K562 (cell line): ENCODE data around the gene TCF21. TPM values are rescaled to one million over a fixed set of nuclear protein-coding genes. Genes with fewer than 3 reads are reported as not detected.

Experiments
- ATAC-seq: fragments of 200-7000 bp; cut with Tn5 transposase; 3 replicates; pipeline ENCODE4 v1.9.1; 2020; ENCODE audit warnings: moderate library complexity
- BruUV-seq: library from RNA; stranded (reverse); fragments of 400-500 nt; replicated peaks from 2 replicates; lab custom pipeline; 2021; lab: Mats Ljungman, UMichigan
- CTCF ChIA-PET: fragments of 300-600 bp; formaldehyde crosslinking; extraction: SDS; loops from one replicate; lab custom pipeline; 2021; ENCODE audit warnings: low intra/inter-chr PET ratio; lab: Yijun Ruan, JAX
- POLR2A ChIA-PET: fragments of 300-600, 350-650 bp; sonication (Branson Sonifier 250); formaldehyde crosslinking; extraction: SDS; loops from one replicate; lab custom pipeline; 2021; ENCODE audit warnings: antibody characterized with exemption, inconsistent platforms; lab: Yijun Ruan, JAX
- DNase-seq, 4 experiments: peaks; one replicate each; pipeline versions ENCODE4 v3.0.0 to v3.0.0-alpha.2; 2011 to 2018; ENCODE audit warnings: low spot score in 3 of 4, mixed read lengths in 3 of 4; ENCODE audit errors: extremely low read depth in 1 of 4
- FAIRE-seq: peaks from 2 replicates; lab custom pipeline; 2011; peaks lifted over from hg19 to GRCh38; lab: Jason Lieb, UNC
- H2AFZ ChIP-seq: 2 replicates; pipeline ENCODE4 v1.6.0; 2011; ENCODE audit warnings: low read depth, low read length, control low read depth, inconsistent platforms
- H3K27ac ChIP-seq: fragments of 200-600 bp; 3 replicates; pipeline ENCODE4 v1.8.0; 2011; ENCODE audit warnings: low read depth, mild to moderate bottlenecking, control low read depth, inconsistent platforms, low read length, moderate library complexity, mixed read lengths; ENCODE audit errors: extremely low read depth
- H3K27me3 ChIP-seq, 2 experiments: fragments of 300-600 bp in 1 of 2; 2 replicates in 1 of 2; 3 replicates in 1 of 2; pipeline versions ENCODE4 v1.6.0 to v1.8.0; 2011; ENCODE audit warnings: inconsistent platforms in 2 of 2, low read length in 2 of 2, mild to moderate bottlenecking in 1 of 2, mixed read lengths in 1 of 2, moderate library complexity in 1 of 2; ENCODE audit not compliant: control insufficient read depth in 2 of 2, insufficient read depth in 2 of 2
- H3K36me3 ChIP-seq: fragments of 300-600 bp; 3 replicates; pipeline ENCODE4 v1.8.0; 2011; ENCODE audit warnings: mild to moderate bottlenecking, low read length, inconsistent platforms; ENCODE audit not compliant: control insufficient read depth, insufficient read depth
- H3K4me1 ChIP-seq, 2 experiments: fragments of 200-600 bp in 1 of 2; replicated peaks in 1 of 2; 2 replicates in 1 of 2; 3 replicates in 1 of 2; pipeline versions ENCODE4 v1.5.1 to v1.8.0; 2011; ENCODE audit warnings: inconsistent platforms in 2 of 2, low read length in 2 of 2, mild to moderate bottlenecking in 1 of 2, mixed read lengths in 1 of 2, moderate library complexity in 1 of 2; ENCODE audit not compliant: control insufficient read depth in 2 of 2, insufficient read depth in 2 of 2
- H3K4me2 ChIP-seq: 2 replicates; pipeline ENCODE4 v1.6.1; 2011; ENCODE audit warnings: low read length, control low read depth, inconsistent platforms, mixed read lengths; ENCODE audit not compliant: insufficient read depth
- H3K4me3 ChIP-seq: fragments of 200-600 bp; sonication (generic), shearing (Covaris generic); 2 replicates; pipeline ENCODE4 v1.5.1; 2016; ENCODE audit warnings: control low read depth, inconsistent platforms
- H3K79me2 ChIP-seq: fragments of 200-600 bp; 3 replicates; pipeline ENCODE4 v1.8.0; 2011; ENCODE audit warnings: low read length, inconsistent platforms; ENCODE audit not compliant: control insufficient read depth, insufficient read depth
- H3K9ac ChIP-seq, 2 experiments: 2 replicates each; pipeline versions ENCODE4 v1.6.0 to v1.6.1; 2011; ENCODE audit warnings: low read depth in 2 of 2, low read length in 2 of 2, control low read depth in 1 of 2, inconsistent platforms in 1 of 2, mild to moderate bottlenecking in 1 of 2, mixed read lengths in 1 of 2; ENCODE audit not compliant: insufficient read depth in 1 of 2
- H3K9me1 ChIP-seq: one replicate; pipeline ENCODE4 v1.6.0; 2011; ENCODE audit warnings: inconsistent platforms, mild to moderate bottlenecking, low read length, moderate library complexity; ENCODE audit not compliant: control insufficient read depth, insufficient read depth
- H3K9me3 ChIP-seq: replicated peaks from 2 replicates; pipeline ENCODE4 v1.5.1; 2011; ENCODE audit warnings: low read depth, low read length, inconsistent platforms; ENCODE audit not compliant: control insufficient read depth, insufficient read depth
- H4K20me1 ChIP-seq: replicated peaks from 2 replicates; pipeline ENCODE4 v1.6.1; 2011; ENCODE audit warnings: low read length, inconsistent platforms, mixed read lengths; ENCODE audit not compliant: control insufficient read depth, insufficient read depth
- CBX8 ChIP-seq: fragments of 200-600 bp; sonication (generic); IDR thresholded peaks from 2 replicates; pipeline ENCODE4 v1.6.1; 2012; ENCODE audit warnings: borderline replicate concordance, mixed run types, low read depth, mild to moderate bottlenecking, moderate library complexity, mixed read lengths, low read length, control low read depth, inconsistent platforms; ENCODE audit not compliant: poor library complexity, severe bottlenecking; ENCODE audit errors: extremely low read depth
- EZH2 ChIP-seq: IDR thresholded peaks from 2 replicates; pipeline ENCODE4 v1.6.1; 2012; ENCODE audit warnings: low read depth, mild to moderate bottlenecking, inconsistent platforms, low read length, borderline replicate concordance
- HNRNPLL ChIP-seq: fragments of 200-400 bp; formaldehyde crosslinking; IDR thresholded peaks from 2 replicates; pipeline ENCODE4 v1.6.1; 2017; ENCODE audit warnings: low read length, low read depth, mild to moderate bottlenecking; ENCODE audit not compliant: poor library complexity, severe bottlenecking
- NCOA4 ChIP-seq: fragments of 450-650 bp; IDR thresholded peaks from 2 replicates; pipeline ENCODE4 v1.6.1; 2018; ENCODE audit warnings: mild to moderate bottlenecking; ENCODE audit not compliant: partially characterized antibody
- whole genome bisulfite sequencing: fragments of 100-300 bp; shearing (Covaris generic); methylation state at CpG from one replicate; pipeline ENCODE4 v1.1.6; 2016; ENCODE audit warnings: low coverage, mixed read lengths; ENCODE audit not compliant: insufficient coverage; ENCODE audit errors: missing lambda C conversion rate; 5-methylcytosine and 5-hydroxymethylcytosine counted together
- in situ Hi-C: fragments of 300-500 bp; cut with MboI; formaldehyde crosslinking; loops from 4 replicates; pipeline ENCODE4 v1.15.0; 2018; ENCODE audit warnings: inconsistent platforms, mixed read lengths
- intact Hi-C: fragments of 100-400 bp; cut with micrococcal nuclease; formaldehyde crosslinking; loops from 2 replicates; pipeline ENCODE4 v1.14.2; 2022
- polyA plus RNA-seq, 8 experiments: library from polyadenylated mRNA; depleted of rRNA in 4 of 8; stranded (reverse) in 5 of 8; unstranded in 3 of 8; fragments of >200 nt; fragmentation: Nextera tagmentation in 2 of 8; fragmentation: Illumina TruSeq in 1 of 8; extraction: Ambion mirVana in 2 of 8; extraction: Trizol in 1 of 8; gene quantifications; 2 replicates each; pipeline versions ENCODE4 v1.2.1 to v1.2.3, GENCODE V29; 2011 to 2014; ENCODE audit warnings: inconsistent platforms in 1 of 8, missing spikeins in 1 of 8
- total RNA-seq, 7 experiments: library from RNA; depleted of rRNA in 6 of 7; stranded (reverse); fragments of >200 nt in 6 of 7; fragmentation: Illumina TruSeq in 2 of 7; extraction: Trizol in 2 of 7; gene quantifications; 2 replicates each; pipeline versions ENCODE4 v1.2.1 to v1.2.3, GENCODE V29; 2011 to 2021; ENCODE audit warnings: low replicate concordance in 1 of 7
- TF ChIP-seq, protein P1 (sequence below): fragments of 250-450 bp; sonication (Bioruptor Pico); IDR thresholded peaks from 2 replicates; pipeline ENCODE4 v1.8.0; 2021; ENCODE audit warnings: borderline replicate concordance, mild to moderate bottlenecking, moderate library complexity; ENCODE audit not compliant: poor library complexity, severe bottlenecking

The TCF21 gene
- total and polyA plus RNA-seq, 9 of the 15 experiments (the other 6 are each of a cell fraction or from before 2014, with no cell fraction given), result not detected

DNA sequence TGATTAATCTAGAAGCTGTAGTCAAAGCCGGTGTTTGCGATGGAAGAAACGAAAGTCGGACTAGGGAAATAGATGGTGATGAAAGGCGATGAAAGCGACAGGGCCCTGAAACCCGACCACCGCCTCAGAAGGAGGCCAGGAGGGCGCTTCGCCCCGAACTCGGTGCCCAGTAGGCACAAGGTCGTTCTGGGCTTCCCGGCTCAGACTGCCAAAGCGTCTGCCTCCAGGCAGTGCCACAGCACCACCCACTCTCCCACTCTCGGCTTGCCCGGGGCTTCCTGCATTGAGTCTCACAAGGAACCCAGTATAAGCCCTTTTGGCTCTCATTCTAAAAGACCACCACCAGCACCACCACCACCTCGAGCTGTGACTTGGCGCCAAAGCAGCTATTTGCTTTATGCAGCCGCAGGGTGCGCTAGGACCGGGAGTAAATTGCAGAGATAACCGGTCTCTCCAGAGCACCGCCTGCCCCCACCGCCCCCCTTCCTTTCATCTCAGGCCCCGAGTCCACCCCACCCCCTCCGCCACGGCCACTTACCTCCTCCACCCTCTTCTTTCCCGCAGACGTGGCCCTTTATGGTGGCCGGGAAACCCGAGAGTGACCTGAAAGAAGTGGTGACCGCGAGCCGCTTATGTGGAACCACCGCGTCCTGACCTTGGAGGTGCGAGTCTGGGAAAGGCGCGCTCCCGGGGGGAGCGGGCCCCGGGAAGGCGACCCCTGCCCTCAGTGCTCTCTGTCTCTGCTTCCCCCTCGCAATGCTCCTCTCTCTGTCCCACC is 2.4 kb downstream of the TCF21 start:
- no peak overlapping the region for H3K4me2 ChIP-seq
- BruUV-seq, result no TSS peak
- CTCF ChIA-PET, result no interaction called here
- TF ChIP-seq EZH2 (peak; percentile 55; the same call in 1 of the 2 replicates), NCOA4 (no peak), CBX8 (peak; percentile 81), HNRNPLL (peak; percentile 41)
- TF ChIP-seq, protein P1, sequence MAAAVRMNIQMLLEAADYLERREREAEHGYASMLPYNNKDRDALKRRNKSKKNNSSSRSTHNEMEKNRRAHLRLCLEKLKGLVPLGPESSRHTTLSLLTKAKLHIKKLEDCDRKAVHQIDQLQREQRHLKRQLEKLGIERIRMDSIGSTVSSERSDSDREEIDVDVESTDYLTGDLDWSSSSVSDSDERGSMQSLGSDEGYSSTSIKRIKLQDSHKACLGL (CRISPR knock-in tag), result no peak
- H3K4me3 ChIP-seq, result no peak overlapping the region
- H3K36me3 ChIP-seq, result no peaks in the 10 kb centered on the region
- in situ Hi-C loops, result no loop called here
- H3K27me3 ChIP-seq, result peaks cover 52 to 75% of the 10 kb centered on the region in 2 experiments
- ATAC-seq (peak; percentile 76), FAIRE-seq (no peak), DNase-seq (peak in 2 of 4 experiments; percentile 12 to 22)
- intact Hi-C loops, result no loop called here
- H3K79me2 ChIP-seq, result no peaks in the 10 kb centered on the region
- POLR2A ChIA-PET, result no interaction called here
- peaks cover 0 to 20% of the 10 kb centered on the region in 2 experiments; a peak in 2 of 5 replicates for H3K4me1 ChIP-seq
- H3K9me1 ChIP-seq, result no peaks in the 10 kb centered on the region
- no peaks in the 10 kb centered on the region; the same call in 1 of the 2 replicates for H3K9me3 ChIP-seq
- H2AFZ ChIP-seq, result no peak overlapping the region
- H3K9ac ChIP-seq, result peak overlapping the region in 1 of 2 experiments; percentile 61; a peak in 1 of 4 replicates
- under 1% methylated on average over 35 of the region's 45 CpGs for WGBS
- H3K27ac ChIP-seq, result no peak overlapping the region
- H4K20me1 ChIP-seq, result no peaks in the 10 kb centered on the region; the same call in 1 of the 2 replicates
